B cell (primary cell): Measurements from ENCODE around the gene OXNAD1. TPM values are rescaled to one million over a fixed set of nuclear protein-coding genes. Genes with fewer than 3 reads are reported as not detected.

Experiments
- ATAC-seq: fragments of 200-7000 bp; cut with Tn5 transposase; one replicate; pipeline ENCODE4 v1.10.0; 2021; ENCODE audit warnings: low read depth, mild to moderate bottlenecking, moderate number of reproducible peaks, moderate library complexity
- CTCF ChIA-PET: fragments of 350-600 bp; sonication (Branson Sonifier 250); formaldehyde crosslinking; loops from one replicate; lab custom pipeline; 2021; ENCODE audit warnings: antibody characterized with exemption, inconsistent platforms; lab: Charles Lee
- POLR2A ChIA-PET: fragments of 350-600 bp; sonication (Branson Sonifier 250); formaldehyde crosslinking; loops from one replicate; lab custom pipeline; 2021; ENCODE audit warnings: antibody characterized with exemption; lab: Charles Lee
- DNase-seq: peaks from one replicate; pipeline ENCODE4 v3.0.0; 2013
- H2AFZ ChIP-seq: 2 replicates; pipeline ENCODE4 v1.6.1; 2012; ENCODE audit warnings: mild to moderate bottlenecking, low read depth, low read length; ENCODE audit not compliant: insufficient read depth, poor library complexity, severe bottlenecking
- H3K27ac ChIP-seq, 2 donors: 1 replicate in 1 of 2; 2 replicates in 1 of 2; pipeline ENCODE4 v1.5.1; 2012 to 2013; ENCODE audit warnings: low read length in 2 of 2, mild to moderate bottlenecking in 2 of 2, moderate library complexity in 1 of 2
- H3K27me3 ChIP-seq, 4 experiments: fragments of 200-600 bp in 1 of 4; sonication (generic) in 1 of 4; replicated peaks in 1 of 4; 1 replicate in 2 of 4; 2 replicates in 2 of 4; pipeline versions ENCODE4 v1.6.1 to v1.7.0; 2013 to 2016; ENCODE audit warnings: low read length in 3 of 4, mild to moderate bottlenecking in 2 of 4, mixed read lengths in 1 of 4, moderate library complexity in 1 of 4; ENCODE audit not compliant: insufficient read depth in 4 of 4, control insufficient read depth in 3 of 4; ENCODE audit errors: control extremely low read depth in 1 of 4
- H3K36me3 ChIP-seq, 2 experiments: replicated peaks in 1 of 2; 1 replicate in 1 of 2; 2 replicates in 1 of 2; pipeline versions ENCODE4 v1.6.1 to v1.7.1; 2013; ENCODE audit warnings: low read length in 1 of 2; ENCODE audit not compliant: insufficient read depth in 2 of 2, control insufficient read depth in 1 of 2; ENCODE audit errors: control extremely low read depth in 1 of 2, extremely low read depth in 1 of 2
- H3K4me1 ChIP-seq, 2 donors: fragments of 200-600 bp in 1 of 2; sonication (generic) in 1 of 2; 1 replicate in 1 of 2; 2 replicates in 1 of 2; pipeline versions ENCODE4 v1.5.1 to v1.6.1; 2013 to 2017; ENCODE audit warnings: low read length in 2 of 2; ENCODE audit not compliant: control insufficient read depth in 2 of 2, insufficient read depth in 2 of 2
- H3K4me2 ChIP-seq: replicated peaks from 2 replicates; pipeline ENCODE3; 2012; ENCODE audit warnings: mild to moderate bottlenecking, low read depth, low read length; ENCODE audit not compliant: poor library complexity, severe bottlenecking
- H3K4me3 ChIP-seq, 5 experiments: fragments of 200-600 bp in 1 of 5; sonication (generic) in 1 of 5; 1 replicate in 3 of 5; 2 replicates in 2 of 5; pipeline versions ENCODE4 v1.5.1 to v1.7.0; 2011 to 2016; ENCODE audit warnings: low read length in 4 of 5, mild to moderate bottlenecking in 4 of 5, low read depth in 2 of 5, control low read depth in 1 of 5, moderate library complexity in 1 of 5; ENCODE audit not compliant: insufficient read depth in 1 of 5; ENCODE audit errors: control extremely low read depth in 1 of 5, extremely low read depth in 1 of 5
- H3K79me2 ChIP-seq: fragments of 200-600 bp; sonication (generic); one replicate; pipeline ENCODE4 v1.6.0; 2016; ENCODE audit warnings: low read length; ENCODE audit not compliant: control insufficient read depth, insufficient read depth
- H3K9ac ChIP-seq: fragments of 200-600 bp; sonication (generic); 2 replicates; pipeline ENCODE4 v1.6.1; 2017; ENCODE audit warnings: mild to moderate bottlenecking, low read length, moderate library complexity
- H3K9me3 ChIP-seq, 3 donors: one replicate each; pipeline versions ENCODE4 v1.6.1 to v1.7.1; 2013; ENCODE audit warnings: low read length in 2 of 3; ENCODE audit not compliant: control insufficient read depth in 2 of 3, insufficient read depth in 1 of 3; ENCODE audit errors: control extremely low read depth in 1 of 3
- H4K20me1 ChIP-seq: 2 replicates; pipeline ENCODE4 v1.6.0; 2012; ENCODE audit warnings: mild to moderate bottlenecking, low read length; ENCODE audit not compliant: insufficient read depth, control insufficient read depth, poor library complexity, severe bottlenecking
- H3K27ac Mint-ChIP-seq: one replicate; pipeline ENCODE4 v1.8.0; 2021; ENCODE audit warnings: mixed read lengths
- H3K27me3 Mint-ChIP-seq: one replicate; pipeline ENCODE4 v1.8.0; 2021; ENCODE audit warnings: mixed read lengths
- H3K4me1 Mint-ChIP-seq: one replicate; pipeline ENCODE4 v1.8.0; 2021; ENCODE audit warnings: mixed read lengths
- H3K4me3 Mint-ChIP-seq: one replicate; pipeline ENCODE4 v1.8.0; 2021; ENCODE audit warnings: mixed read lengths
- H3K9me3 Mint-ChIP-seq: one replicate; pipeline ENCODE4 v1.8.0; 2022; ENCODE audit warnings: mixed read lengths; ENCODE audit not compliant: insufficient read depth
- CTCF ChIP-seq: fragments of 200-600 bp; IDR thresholded peaks from one replicate; pipeline ENCODE4 v1.8.0; 2022; ENCODE audit warnings: antibody characterized with exemption, mild to moderate bottlenecking
- EZH2 ChIP-seq: IDR thresholded peaks from 2 replicates; pipeline ENCODE4 v1.6.1; 2012; ENCODE audit warnings: borderline replicate concordance, low read depth, mild to moderate bottlenecking, moderate library complexity, low read length; ENCODE audit not compliant: insufficient read depth, poor library complexity, severe bottlenecking
- WGBS: methylation state at CpG from one replicate; pipeline ENCODE4 v1.1.5; 2013; ENCODE audit warnings: missing lambda C conversion rate; ENCODE audit not compliant: insufficient coverage; 5-methylcytosine and 5-hydroxymethylcytosine counted together
- intact Hi-C: fragments of 100-400 bp; cut with micrococcal nuclease; formaldehyde crosslinking; loops from one replicate; pipeline ENCODE4 v1.10.0; 2022
- polyA plus RNA-seq: library from polyadenylated mRNA; depleted of rRNA; stranded (reverse); fragments of >200 nt; gene quantifications from 2 replicates; pipeline ENCODE4 v1.2.3, GENCODE V29; 2012
- total RNA-seq, 2 donors: library from RNA; stranded (reverse); fragments of 120-200 nt in 1 of 2; gene quantifications; 1 replicate in 1 of 2; 2 replicates in 1 of 2; pipeline versions ENCODE4 v1.2.3 to v1.2.4, GENCODE V29; 2013 to 2022

Gene OXNAD1
- total and polyA plus RNA-seq, 2 donors (not counting 1 experiment from before 2014, with no cell fraction given): 4.0 to 12.3 TPM

GRCh38 chr3:16335772-16336645 is 71.0 kb downstream of the OXNAD1 start:
- Histone ChIP-seq H3K79me2 (peaks cover 77% of the 10 kb centered on the region), H4K20me1 (peaks cover 25% of the 10 kb centered on the region), H3K27me3 (no peaks in the 10 kb centered on the region), H3K9me3 (peaks cover 0 to 10% (median 8%) of the 10 kb centered on the region in 3 donors), H3K9ac (no peak overlapping the region), H2AFZ (no peak overlapping the region), H3K4me2 (no peak overlapping the region), H3K4me1 (peaks cover 19 to 23% of the 10 kb centered on the region in 2 donors), H3K36me3 (peaks cover 6 to 31% of the 10 kb centered on the region in 2 experiments), H3K27ac (no peak overlapping the region), H3K4me3 (no peak overlapping the region)
- ATAC-seq: no peak
- DNase-seq: no peak
- Mint-ChIP-seq H3K9me3 (peaks cover 6% of the 10 kb centered on the region), H3K4me1 (peaks cover 30% of the 10 kb centered on the region), H3K27me3 (no peaks in the 10 kb centered on the region), H3K4me3 (no peak overlapping the region), H3K27ac (no peak overlapping the region)
- intact Hi-C loops: no loop called here
- TF ChIP-seq CTCF (no peak), EZH2 (no peak)
- ChIA-PET CTCF (no interaction called here), POLR2A (no interaction called here)
- WGBS: 95% methylated on average over 7 of the region's 14 CpGs

GRCh38 chr3:16336825-16337224 is 71.8 kb downstream of the OXNAD1 start:
- 100% methylated on average over 4 of the region's 6 CpGs for WGBS
- H3K27ac Mint-ChIP-seq: no peak overlapping the region

More at GRCh38 chr3:16336825-16337224, 71.8 kb downstream of the OXNAD1 start:
- peaks cover 0 to 2% (median 1%) of the 10 kb centered on the region in 3 donors for H3K9me3 ChIP-seq
- intact Hi-C loops: no loop called here
- peaks cover 19 to 23% of the 10 kb centered on the region in 2 donors for H3K4me1 ChIP-seq
- no peak overlapping the region for H3K4me2 ChIP-seq
- Mint-ChIP-seq H3K4me1 (peaks cover 30% of the 10 kb centered on the region), H3K27me3 (no peaks in the 10 kb centered on the region), H3K4me3 (no peak overlapping the region), H3K9me3 (peaks cover 2% of the 10 kb centered on the region)
- H4K20me1 ChIP-seq: peaks cover 25% of the 10 kb centered on the region
- no peak overlapping the region for H2AFZ ChIP-seq
- peaks cover 2 to 29% of the 10 kb centered on the region in 2 experiments for H3K36me3 ChIP-seq
- H3K4me3 ChIP-seq: no peak overlapping the region
- H3K27me3 ChIP-seq: no peaks in the 10 kb centered on the region
- ChIA-PET POLR2A (no interaction called here), CTCF (interaction anchor here (0.6 kb wide), 1 partner anchor 60 kb away, joined by 3 read pairs; no protein-coding TSS in a partner anchor)
- DNase-seq (no peak), ATAC-seq (no peak)
- no peak overlapping the region for H3K9ac ChIP-seq
- H3K27ac ChIP-seq: no peak overlapping the region
- peaks cover 71% of the 10 kb centered on the region for H3K79me2 ChIP-seq
- no peak for TF ChIP-seq EZH2
- no peak for TF ChIP-seq CTCF
